Measurements from ENCODE around the gene GP9.

GP9 gene

GRCh38 chr3:129046732-129047552 lies 13.6 kb upstream of the GP9 start:
- ChIA-PET POLR2A (no interaction called here), CTCF (interaction anchor here (1.9 kb wide), 1 partner anchor 198 kb away, joined by 6 read pairs; no protein-coding TSS in a partner anchor)
- no peak for DNase-seq (ENCODE audit: extremely low spot score)
- no peak for TF ChIP-seq CTCF (IDR thresholded peaks at IDR 0.05; ENCODE audit: control extremely low read depth, extremely low read depth, low read depth, missing control alignments)

- ChIA-PET POLR2A (no interaction called here), CTCF (interaction anchor here (1.9 kb wide), 1 partner anchor 198 kb away, joined by 6 read pairs; no protein-coding TSS in a partner anchor)
- no peak for TF ChIP-seq CTCF (IDR thresholded peaks at IDR 0.05; ENCODE audit: control extremely low read depth, extremely low read depth, low read depth, missing control alignments)
- no peak for DNase-seq (ENCODE audit: extremely low spot score)
These were observed 13.1 kb upstream of the GP9 start for GRCh38 chr3:129047553-129047839.

GRCh38 chr3:129050556-129051295 lies 9.9 kb upstream of the GP9 start:
- no peak for TF ChIP-seq CTCF (IDR thresholded peaks at IDR 0.05; ENCODE audit: control extremely low read depth, extremely low read depth, low read depth, missing control alignments)
- CTCF ChIA-PET = interaction anchor here (1.5 to 6.8 kb wide), 9 partner anchors 8 to 195 kb away, joined by 3 to 168 read pairs (median 28); partner anchors contain the start of genes COPG1 and RAB43
- POLR2A ChIA-PET = no interaction called here

GRCh38 chr3:129051871-129052340 lies 8.7 kb upstream of the GP9 start:
- ChIA-PET POLR2A (interaction anchor here (0.7 kb wide), 1 partner anchor 19 kb away, joined by 8 read pairs; no protein-coding TSS in a partner anchor), CTCF (interaction anchor here (0.8 to 6.8 kb wide), 19 partner anchors 10 to 956 kb away, joined by 3 to 168 read pairs (median 15); partner anchors contain the start of genes COPG1, GP9 and RAB43)
- no peak for DNase-seq (ENCODE audit: extremely low spot score)
- no peak for TF ChIP-seq CTCF (IDR thresholded peaks at IDR 0.05; ENCODE audit: control extremely low read depth, extremely low read depth, low read depth, missing control alignments)

More at GRCh38 chr3:129050556-129051295, 9.9 kb upstream of the GP9 start:
- DNase-seq (ENCODE audit: extremely low spot score) = no peak

GRCh38 chr3:129052675-129053074 lies 7.9 kb upstream of the GP9 start:
- no peak for DNase-seq (ENCODE audit: extremely low spot score)
- POLR2A ChIA-PET = interaction anchor here (1.2 kb wide), 1 partner anchor 263 kb away, joined by 4 read pairs; a partner anchor contains a TSS
- TF ChIP-seq CTCF (IDR thresholded peaks at IDR 0.05; ENCODE audit: control extremely low read depth, extremely low read depth, low read depth, missing control alignments) = no peak
- CTCF ChIA-PET = interaction anchor here (0.8 to 6.8 kb wide), 29 partner anchors 10 to 957 kb away, joined by 3 to 168 read pairs (median 7); partner anchors contain the start of genes COPG1, GP9 and RAB43

GRCh38 chr3:129054605-129055104 lies 5.9 kb upstream of the GP9 start:
- no peak for TF ChIP-seq CTCF (IDR thresholded peaks at IDR 0.05; ENCODE audit: control extremely low read depth, extremely low read depth, low read depth, missing control alignments)
- ChIA-PET POLR2A (no interaction called here), CTCF (interaction anchor here (1.0 to 6.8 kb wide), 10 partner anchors 11 to 262 kb away, joined by 3 to 168 read pairs (median 8); partner anchors contain the start of genes COPG1 and RAB43)
- DNase-seq (ENCODE audit: extremely low spot score) = no peak
